ENCODE results near the gene SLC8B1.

DNA sequence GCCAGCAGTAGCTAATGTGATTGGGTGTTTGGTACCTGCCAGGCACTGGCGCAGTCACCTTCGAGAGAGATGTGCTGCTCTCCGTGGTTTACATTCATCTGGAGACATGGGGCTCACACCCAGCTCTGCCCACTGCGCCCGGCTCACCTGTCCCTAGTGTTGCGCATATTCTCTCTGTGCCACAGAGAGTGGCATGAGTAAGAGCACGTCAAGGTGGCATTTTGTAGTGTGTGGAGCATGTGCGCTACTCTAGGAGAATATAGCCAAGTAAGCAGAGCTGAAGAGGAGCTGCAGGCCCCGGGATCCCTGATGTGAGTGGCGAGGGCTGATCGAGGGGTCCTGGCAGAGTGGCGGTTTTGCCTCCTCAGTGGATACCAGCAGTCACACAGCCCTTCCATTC lies 66.8 kb downstream of the SLC8B1 start:
- TF ChIP-seq, protein P1, sequence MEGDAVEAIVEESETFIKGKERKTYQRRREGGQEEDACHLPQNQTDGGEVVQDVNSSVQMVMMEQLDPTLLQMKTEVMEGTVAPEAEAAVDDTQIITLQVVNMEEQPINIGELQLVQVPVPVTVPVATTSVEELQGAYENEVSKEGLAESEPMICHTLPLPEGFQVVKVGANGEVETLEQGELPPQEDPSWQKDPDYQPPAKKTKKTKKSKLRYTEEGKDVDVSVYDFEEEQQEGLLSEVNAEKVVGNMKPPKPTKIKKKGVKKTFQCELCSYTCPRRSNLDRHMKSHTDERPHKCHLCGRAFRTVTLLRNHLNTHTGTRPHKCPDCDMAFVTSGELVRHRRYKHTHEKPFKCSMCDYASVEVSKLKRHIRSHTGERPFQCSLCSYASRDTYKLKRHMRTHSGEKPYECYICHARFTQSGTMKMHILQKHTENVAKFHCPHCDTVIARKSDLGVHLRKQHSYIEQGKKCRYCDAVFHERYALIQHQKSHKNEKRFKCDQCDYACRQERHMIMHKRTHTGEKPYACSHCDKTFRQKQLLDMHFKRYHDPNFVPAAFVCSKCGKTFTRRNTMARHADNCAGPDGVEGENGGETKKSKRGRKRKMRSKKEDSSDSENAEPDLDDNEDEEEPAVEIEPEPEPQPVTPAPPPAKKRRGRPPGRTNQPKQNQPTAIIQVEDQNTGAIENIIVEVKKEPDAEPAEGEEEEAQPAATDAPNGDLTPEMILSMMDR (IDR thresholded peaks at IDR 0.05; ENCODE audit: low read depth, low read length), result no peak
- TF ChIP-seq EZH2phosphoT487 (IDR thresholded peaks at IDR 0.05; ENCODE audit: low read depth), result no peak
